ENCODE measurements around the gene OBSCN.

The OBSCN gene

DNA sequence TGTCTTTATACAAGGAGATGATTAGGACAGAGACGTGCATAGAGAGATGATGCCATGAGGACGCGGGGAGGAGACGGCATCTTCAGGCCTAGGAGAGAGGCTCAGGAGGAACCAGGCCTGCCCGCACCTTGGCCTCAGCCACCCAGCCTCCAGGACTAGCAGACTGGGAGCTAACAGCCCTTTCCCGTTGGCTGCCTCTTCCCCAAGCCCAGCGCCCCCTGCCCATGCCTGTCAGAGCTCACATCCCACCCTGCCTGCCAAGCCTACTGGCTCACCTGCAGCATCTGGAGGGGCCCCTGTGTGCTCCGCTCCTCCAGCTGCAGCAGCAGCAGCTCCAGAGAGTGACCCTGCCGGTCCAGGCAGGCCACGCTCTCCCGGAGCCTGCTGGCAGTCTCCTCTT is 202.8 kb downstream of the OBSCN start:
- no peak for DNase-seq

DNA sequence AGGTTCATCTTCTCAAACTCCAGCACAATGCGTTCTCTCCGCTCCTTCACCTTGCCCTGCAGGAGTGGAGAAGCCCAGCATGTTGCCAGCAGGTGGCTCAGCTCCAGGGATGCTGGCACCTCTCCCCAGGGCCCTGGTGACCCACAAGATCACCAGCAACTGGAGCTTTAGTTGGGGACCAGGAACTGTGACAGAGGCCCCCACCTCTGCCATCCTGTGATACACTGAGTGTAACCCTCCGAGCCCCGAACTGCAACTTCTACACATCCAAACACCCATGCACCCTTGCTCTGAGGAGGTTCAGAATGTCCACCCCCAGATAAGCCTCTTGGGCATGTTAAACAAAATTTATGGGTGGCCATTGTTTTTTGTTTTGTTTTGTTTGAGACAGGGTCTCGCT is 203.3 kb downstream of the OBSCN start:
- no peak for DNase-seq

DNA sequence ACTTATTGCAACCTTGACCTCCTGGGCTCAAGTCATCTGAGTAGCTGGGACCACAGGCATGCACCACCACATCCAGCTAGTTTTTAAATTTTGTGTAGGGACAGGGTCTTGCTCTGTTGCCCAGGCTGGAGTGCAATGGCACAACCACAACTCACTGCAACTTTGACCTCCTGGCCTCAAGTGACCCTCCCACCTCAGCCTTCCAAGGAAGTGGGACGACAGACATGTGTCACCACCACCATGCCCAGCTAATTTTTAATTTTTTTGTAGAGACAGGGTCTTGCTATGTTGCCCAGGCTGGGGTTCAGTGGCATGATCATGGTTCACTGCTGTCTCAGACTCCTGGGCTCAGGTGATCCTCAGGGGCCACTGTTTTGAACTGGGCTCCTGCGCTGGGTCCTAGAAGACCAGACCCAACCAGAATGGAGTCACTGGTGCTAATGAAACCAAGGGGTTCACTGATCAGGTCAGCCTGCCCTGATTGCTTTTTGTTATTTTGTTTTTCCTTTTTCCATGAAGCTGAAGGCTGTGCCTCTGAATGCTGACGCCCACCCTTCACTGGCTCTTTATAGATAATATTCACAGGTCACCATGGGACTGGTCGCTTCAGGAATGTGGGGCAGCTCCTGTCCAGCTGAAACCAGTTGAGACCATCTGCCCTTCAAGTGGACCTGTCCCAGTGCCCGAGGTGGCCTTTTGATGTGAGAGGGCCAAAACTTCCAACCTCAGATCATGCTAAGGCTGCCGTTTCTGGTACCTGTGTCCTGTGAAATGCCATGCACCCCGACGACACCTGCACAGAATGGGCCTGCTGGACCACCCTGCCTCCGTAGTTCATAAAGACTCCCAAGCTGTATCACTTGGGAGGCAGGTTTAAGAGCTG is 203.9 kb downstream of the OBSCN start:
- no peak for DNase-seq

DNA sequence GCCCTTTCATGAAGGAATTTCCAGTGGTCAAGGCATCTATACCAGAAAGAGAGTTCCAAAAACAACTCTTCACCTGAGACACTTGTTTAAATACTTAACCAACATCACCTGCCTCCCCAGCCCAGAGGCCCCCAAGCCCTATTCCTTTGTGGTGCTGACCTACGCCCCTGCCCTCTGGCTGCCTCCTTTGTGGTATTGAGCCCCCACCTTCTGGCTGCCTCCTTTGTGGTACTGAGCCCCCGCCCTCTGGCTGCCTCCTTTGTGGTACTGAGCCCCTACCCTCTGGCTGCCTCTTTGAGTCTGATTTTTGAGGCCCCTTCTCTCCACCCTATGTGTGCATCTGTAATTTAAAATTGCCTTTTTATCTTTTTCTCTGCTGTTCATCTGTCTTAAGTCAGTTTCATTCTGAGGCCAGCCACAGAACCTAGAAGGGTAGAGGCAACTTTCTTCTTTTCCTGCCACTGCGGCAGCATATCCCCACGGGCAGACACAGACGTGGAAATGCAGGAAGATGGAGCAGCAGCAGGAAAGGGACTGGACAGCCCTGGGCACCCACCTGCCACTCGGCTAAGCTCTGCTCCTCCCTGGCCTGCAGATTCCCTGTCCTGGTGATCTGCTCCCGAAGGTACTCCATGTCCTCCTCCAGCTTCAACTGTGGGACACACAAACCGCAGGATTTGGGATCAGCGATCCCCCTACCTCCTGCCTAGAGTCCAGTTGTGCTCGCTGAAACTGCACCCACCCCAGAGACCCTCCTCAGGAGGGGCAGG is 205.6 kb downstream of the OBSCN start:
- DNase-seq = no peak

DNA sequence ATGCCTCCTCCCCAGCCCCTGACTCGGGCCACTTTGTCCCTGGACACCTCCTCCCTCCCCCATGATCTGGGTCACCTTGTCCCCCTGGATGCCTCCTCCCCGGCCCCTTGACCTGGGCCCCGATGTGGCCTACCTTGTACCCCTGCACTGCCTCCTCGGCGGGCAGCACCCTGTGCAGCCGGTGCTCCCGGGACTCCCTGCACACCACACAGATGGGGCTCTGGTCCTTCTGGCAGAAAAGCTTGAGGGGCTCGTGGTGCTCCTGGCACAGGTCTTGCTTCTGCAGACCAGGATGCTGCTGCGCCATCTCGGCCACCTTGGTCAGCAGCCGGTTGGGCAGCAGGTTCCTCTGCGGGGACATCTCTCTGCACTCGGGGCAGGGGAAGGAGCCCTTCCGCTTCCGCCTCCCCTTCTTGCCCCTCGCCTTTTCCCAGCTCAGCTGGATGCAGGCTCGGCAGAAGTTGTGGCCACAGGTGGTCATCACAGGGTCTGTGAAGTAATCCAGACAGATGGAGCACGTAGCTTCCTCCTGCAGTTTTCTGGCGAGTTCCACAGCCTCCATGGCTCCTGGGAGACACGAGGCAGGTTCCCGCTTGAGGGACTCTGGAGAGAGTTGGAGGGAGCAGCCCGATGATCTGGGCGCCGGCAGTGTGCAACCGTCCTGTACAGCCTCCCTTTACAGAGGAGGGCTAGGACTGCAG is 206.8 kb downstream of the OBSCN start:
- DNase-seq = no peak

DNA sequence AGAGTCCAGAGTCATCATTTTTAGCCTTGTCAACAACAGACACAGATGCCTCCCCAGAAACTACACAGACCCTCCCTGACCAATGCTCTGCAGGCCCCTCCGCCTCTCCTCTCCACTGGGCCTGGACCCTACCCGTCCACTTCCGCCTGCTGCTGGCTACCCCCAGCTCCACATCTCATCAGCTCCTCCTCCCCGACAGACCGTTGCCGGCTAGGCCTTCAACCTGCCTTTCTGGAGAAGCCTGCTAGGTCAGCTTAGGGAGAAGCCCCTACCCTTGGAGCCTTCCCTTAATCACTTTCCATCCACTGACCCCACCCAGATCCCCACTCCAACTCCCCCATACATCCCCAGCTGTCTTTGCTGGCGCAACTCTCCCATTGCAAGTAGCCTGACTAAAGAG is 207.4 kb downstream of the OBSCN start:
- DNase-seq = no peak

DNA sequence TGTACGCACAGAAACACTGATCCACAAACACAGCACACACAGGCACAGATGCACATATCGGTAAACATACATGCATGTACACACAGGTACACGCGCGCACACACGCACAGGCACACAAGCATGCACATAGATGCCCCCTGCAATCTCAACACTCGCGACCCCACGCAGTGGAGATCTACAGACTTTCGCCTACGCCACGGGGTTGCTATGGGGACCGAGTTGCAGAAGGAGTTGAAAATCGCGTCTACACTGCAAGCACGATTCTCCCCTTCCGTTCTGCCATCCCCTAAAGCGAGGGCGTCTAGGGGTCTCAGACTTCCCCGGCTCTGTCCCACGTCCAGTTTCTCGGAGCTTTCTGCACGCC is 208.0 kb downstream of the OBSCN start:
- DNase-seq = no peak

DNA sequence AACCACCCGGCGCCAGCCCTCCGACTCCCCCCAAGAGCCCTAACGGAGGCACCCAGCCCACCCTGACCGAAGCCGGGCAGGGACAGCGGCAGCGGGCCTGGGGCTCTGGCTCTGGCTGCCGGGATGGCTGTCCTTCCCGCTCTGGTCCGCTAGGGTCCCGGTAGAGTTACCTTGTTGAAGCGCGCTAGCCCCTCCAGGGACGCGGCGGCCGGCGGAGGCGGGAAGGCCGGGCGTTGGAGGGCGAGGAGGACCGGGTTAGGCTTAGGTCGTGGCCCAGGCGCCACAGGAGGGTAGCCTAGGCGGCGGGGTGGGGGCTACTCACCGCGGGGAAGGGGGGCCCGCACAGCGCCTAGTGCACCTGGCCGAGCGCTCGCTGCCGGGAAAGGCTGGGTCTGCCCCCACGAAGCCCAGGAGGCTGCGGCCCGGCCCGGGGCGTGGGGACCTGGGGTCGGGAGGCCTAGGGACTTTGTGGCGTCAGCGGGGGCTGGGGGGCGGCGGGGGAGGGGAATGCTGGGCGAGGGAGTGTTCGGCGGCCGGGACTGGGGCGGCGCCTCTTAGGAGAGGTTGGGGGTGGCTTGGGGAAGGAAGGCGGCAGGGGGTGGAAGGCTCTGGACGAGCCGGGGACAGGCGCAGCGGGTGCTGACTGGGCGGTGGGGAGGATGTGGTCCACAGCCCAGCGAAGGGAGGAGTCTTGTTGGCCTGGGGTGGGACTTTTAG is 208.5 kb downstream of the OBSCN start, which contains the start of gene TRIM17:
Gene TRIM17 (minus strand): TSS at position 645 of the 717 bp plus-strand sequence. CDS start 1,789 bp downstream, outside the sequence.
- DNase-seq = peak; percentile 29

DNA sequence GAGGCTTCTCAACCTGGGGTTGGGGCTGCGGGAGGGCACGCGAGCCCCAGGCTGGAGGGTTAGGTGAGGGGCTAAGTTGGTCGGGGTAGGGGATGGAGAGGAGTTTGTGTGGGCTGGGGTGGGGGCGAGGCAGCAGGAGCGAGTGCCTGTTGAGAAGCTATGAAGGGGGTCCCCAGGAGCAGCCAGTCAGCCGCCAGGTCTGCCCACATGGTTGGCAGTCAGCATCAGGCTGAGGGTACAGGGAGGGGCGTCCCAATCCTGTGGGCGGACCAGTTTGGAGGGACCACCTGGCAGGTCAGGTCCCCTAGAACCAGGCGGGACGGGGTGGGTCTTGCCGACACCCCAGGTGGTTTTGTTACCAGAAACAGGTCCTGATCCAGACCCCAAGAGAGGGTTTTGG is 209.2 kb downstream of the OBSCN start:
- DNase-seq = no peak

DNA sequence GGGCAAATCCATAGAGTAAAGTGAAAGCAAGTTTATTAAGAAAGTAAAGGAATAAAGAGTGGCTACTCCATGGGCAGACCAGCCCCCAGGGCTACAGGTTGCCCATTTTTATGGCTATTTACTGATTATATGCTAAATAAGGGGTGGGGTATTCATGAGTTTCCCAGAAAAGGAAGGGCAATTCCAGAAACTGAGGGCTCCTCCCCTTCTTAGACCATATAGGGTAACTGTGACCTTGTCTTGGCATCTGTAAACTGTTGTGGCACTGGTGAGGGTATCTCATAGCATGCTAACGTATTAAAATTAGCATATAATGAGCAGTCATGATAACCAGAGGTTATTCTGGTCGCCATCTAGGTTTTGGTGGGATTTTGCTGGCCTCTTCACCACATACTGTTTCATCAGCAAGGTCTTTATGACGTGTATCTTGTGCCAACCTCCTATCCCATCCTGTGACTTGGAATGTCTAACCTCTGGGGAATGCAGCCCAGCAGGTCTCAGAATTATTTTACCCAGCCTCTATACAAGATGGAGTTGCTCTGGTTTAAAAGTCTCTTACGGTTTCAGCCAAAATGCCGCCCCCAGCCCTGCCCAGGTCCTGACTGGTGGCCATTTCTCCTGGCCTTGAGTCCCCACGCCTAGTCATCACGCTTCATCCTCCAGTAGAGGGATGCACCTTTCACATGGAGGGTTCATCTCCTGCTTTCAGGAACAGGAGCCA is 209.8 kb downstream of the OBSCN start:
- DNase-seq = no peak

DNA sequence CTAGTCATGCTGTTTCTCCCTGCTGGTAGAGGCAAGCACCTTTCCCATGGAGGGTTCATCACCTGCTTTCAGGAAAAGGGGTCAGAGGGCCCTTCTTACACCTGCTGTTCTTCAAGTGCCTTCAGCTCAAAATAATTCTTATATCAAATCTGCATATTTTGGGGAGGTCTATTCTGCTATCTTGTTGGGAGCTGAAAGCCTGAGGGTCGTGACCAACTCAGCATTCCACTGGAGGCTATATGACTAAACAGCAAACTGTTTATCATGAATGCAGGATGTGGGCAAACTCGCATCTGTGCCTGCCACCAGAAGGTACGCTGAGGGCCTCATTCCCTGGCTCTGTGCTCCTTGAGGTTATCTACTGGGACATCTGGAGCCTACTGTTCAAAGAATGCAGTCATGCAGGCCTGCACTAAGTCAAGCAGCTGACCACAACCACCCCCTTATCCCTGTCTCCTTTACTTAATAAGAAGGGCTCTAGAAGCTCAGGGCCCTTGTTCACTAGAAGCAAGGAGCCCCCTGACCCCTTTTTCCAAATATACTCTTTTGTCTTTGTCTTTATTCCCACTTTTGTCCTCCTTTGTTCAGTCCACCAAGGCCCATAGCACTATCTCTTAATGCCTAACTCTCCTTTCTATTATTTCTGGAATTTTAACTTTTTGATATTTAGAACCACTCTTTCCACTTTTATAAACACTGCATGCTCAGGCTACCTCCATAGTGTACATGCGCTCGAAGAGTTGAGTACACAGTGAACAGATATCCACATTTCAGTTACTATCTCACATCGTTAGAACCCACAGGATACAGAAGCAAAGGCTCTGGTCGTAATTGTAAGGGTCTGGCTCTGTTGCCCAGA is 213.4 kb downstream of the OBSCN start:
- DNase-seq = no peak

DNA sequence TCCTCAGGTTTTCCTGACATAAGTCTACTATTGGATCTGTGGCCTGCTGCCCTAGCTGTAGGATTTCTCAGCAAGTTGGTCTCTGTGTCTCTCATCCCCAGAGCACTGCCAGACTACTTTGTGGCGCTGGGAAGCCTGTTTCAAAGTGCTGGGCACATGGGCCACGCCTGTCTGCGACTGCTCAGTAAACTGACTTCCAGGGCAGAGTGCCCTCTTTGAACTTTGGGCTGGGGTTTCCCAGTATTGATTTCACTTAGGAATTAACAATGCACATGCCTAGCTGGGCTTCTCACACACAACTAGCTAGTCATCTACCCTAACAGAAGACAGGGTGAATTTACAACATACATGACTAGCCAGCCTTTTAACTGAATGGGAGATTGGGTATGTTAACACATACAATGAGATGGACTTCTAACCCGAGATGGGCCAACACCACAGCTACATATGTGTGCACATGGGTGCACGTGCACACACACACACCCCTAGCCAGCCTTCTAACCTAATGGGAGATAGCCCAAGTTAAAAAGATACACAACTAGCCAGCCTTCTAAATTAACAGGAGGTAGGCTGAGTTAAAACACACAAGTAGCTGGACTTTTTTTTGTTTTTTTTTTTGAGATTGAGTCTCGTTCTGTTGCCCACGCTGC is 215.7 kb downstream of the OBSCN start:
- no peak for DNase-seq

DNA sequence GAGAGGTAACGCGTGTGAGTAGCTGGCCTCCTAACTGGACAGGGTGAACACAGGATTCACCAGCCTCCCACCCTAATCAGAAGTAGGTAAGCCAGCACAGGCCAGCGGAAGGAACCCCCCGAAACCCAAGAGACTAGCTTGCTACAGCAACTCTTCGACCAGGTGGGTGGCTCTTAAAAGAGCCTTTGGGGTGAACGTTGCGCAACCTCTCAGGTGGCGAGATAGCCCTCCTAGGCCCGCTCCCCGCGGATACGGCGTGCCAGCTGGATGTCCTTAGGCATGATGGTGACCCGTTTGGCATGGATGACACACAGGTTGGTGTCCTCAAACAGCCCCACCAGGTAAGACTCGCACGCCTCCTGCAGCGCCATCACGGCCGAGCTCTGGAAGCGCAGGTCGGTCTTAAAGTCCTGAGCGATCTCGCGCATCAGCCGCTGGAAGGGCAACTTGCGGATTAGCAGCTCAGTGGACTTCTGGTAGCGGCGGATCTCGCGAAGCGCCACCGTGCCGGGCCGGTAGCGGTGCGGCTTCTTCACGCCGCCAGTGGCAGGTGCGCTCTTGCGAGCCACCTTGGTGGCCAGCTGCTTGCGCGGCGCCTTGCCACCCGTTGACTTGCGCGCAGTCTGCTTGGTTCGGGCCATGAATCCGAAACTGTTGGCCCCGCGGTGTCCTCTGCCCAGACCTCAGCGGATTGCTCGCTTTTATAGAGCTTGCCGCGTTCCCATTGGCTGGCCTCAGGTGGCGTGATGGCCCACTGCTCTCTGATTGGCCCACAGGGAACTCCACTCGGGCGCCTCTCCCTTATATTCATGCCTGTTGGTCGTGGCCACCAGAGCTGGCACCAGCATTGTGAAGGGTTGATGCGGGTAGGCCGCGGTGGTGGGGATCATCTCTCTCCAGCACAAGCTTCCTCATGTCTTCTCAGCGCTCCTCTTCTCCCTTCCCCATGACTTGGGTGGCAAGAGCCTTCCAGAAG is 217.1 kb downstream of the OBSCN start:
- DNase-seq = no peak

DNA sequence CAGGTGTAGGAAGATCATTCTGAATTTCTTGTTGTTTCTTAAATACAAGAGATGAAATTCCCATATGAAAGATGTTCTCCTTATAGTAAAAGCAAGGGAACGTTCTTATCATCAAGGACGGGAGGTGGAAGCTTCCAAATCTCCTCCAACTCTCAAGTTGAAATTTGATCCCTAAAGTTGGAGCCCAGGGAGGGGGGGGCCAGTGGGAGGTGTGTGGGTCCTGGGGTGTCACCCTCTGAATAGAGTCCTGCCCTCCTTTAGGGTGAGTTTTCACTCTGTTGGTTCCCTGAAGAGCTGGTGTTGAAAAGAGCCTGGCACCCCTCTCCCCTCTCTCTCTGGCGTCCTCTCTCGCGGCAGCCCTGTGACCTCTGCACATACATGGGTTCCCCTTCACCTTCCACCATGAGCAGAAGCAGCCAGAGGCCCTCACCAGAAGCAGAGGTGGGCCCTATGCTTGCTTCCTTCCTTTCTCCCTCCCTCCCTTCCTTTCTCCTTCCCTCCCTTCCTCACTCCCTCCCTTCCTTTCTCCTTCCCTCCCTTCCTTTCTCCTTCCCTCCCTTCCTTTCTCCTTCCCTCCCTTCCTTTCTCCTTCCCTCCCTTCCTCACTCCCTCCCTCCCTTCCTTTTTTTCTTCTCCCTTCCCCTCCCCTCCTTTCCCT is 218.8 kb downstream of the OBSCN start:
- no peak for DNase-seq

DNA sequence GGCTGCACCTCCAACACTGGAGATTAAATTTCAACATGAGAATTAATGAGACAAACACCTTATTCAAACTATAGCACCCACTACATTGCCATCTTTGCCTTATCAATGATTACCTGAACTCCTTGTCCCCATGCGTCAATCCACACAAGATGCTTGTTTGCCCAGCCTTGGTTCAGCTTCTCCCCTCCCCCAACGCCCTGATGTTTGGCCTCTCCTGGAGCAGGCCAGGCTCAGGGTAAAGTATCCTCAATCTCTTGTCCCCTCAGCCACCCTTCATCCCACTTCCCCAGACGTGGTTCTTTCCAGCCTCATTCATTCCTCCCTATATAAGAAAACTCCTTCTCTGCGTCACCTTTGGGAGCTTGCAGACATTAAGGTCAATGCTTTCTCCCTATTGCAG is 220.6 kb downstream of the OBSCN start:
- DNase-seq = no peak
